HG03139 (cell line): ENCODE data around the gene GYG2.
A peak's percentile ranks its signal among the peaks of the same experiment; 100 is the strongest.
"Not testable (repeated sequence)": the region's sequence is repeated elsewhere in the genome, so short reads cannot be mapped to it uniquely, and the experiment has no call there.

Source experiments
- ATAC-seq: cut with Tn5 transposase; IDR thresholded peaks from one replicate; pipeline ENCODE4 v1.9.1; 2021; ENCODE audit not compliant: unreplicated experiment

Gene GYG2

DNA sequence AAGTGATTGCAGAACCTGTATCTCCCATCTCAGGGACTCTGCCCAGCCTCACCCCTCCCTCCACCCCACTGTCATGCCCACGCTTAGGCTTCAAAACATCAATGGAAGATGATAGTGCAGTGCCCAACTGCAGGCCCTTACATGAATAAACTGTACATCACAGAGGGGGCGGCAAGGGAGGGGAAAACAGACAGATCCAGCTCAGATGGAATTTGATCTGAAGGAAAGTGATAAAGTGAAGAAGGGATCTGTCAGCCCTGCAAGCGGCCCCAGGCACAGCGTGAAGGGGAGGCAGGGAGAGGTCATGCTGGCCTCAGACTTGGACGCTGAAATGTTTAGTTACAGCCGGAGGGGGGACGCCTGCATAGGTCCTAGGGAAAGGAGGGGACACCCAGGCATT, 38.5 kb downstream of the GYG2 start:
- no peak for ATAC-seq

DNA sequence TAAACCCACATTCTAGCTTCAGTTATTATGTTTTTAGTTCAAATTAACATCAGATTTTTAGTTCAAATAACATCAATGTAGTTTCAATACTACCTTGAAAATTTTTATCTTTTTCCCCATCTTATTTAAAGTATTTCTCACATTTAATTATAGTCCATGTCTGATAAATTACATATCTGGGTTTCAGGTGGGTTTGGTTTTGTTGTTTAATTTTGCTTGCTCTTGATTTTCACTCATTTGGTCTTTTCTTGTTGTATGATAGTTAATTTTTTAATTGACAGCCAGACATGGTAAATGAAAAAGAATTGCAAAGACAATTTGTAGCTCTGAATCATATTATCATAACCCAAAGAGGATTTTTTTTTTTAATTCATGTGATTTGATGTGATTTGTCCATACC, 41.9 kb downstream of the GYG2 start:
- ATAC-seq = no peak

DNA sequence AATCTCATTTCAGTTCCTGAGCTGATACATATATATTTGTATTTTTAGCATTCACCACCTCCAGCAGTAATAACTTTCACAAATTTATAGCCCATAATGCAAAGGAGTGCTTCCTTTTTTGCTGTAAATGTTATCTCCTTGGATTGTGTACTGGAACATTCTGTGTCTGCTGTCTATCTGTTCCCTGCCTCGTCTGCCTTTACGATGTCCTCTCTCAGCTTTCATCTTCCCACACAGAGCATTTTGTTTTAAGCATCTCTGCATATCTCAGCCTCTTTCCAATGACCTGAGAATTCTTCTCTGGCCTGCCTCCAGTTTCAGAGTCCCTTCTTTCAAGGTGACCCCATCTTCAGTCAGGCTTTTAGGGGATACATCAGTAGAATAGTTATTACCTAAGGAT, 43.1 kb downstream of the GYG2 start:
- no peak for ATAC-seq

DNA sequence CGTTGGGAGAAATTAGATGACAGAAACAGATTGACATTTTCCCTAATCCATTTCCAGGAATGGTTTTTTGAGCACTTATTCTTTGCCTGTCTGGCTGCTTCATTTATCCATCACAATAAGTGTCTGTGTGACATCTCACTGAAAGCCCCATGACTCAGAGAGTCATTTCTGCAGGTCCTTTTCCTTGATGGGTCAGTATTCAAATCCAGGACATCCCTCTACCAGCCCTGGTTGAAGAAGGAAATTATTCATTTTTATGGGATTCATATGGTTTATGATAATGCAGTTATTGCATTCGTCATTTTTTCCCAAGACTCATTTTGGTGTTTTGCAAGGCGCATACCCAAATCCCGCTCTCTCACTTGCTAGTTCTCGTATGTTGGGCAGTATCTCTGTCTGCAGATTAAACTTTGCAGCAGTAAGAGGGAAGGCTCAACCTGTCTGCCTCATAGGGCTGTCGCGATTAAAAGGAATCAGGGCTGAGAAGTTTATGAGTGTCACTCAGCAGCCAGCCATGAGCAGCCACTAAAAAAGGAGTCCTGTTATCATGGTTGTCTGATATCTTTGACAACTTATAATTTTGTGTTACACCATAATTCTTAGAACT, 44.0 kb downstream of the GYG2 start:
- ATAC-seq = no peak

DNA sequence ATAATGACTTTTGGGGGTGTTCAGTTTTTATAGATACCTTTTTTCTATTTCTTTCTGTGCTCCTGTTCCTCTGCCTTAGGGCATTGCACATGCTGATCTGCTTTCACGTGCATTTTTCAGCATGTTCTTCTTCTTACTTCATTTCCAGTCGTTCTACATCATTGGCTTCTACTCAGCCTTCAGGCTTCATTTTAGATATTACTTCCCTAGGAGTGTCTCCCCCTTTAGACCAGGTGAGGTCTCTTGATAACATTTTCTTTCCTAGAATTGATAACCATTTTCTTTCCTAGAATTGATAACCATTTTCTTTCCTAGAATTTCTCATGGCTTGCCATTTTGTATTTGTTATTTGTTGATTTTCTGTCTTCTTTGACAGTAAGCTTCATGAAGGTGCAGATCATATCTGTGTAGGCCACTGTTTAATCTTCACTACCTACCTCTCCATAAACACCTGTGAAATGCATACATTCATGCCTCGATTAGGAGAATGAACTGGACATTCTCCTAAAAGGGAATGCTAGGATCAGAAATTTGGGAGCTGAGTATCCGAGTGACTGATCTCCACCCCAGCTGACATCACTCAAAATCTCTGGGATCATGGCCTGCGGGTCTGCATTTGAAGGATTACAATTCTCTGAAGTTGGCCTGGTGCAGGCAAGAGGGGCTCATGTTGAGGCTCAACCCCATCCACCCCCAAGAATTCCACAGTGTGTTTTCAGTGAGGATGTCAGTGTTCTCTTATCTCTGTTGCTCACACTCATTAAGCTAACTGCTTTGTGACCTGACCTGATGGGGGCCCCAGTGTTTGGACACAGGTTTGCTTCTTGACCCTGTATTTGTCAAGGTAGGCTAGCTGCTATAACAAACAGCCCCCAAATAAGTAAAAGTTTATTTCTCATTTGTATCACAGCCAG, 45.7 kb downstream of the GYG2 start:
- ATAC-seq = no peak

DNA sequence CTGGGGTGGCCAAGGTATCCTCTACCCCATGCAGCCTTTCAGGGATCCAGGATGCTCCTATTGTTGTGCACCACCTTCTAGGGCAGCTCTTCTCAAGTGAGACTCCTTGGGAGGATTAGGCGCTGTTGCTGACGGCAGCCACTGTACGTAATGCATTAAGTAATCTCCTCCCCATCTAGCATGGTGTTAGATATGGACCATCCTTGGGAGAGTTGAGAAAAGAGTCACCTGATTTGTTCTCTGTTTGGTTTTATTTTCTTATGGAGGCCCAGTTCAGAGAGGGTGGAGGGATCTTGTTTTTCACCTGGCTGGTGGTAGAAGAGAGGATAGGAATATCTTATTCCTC, 46.4 kb downstream of the GYG2 start:
- no peak for ATAC-seq

DNA sequence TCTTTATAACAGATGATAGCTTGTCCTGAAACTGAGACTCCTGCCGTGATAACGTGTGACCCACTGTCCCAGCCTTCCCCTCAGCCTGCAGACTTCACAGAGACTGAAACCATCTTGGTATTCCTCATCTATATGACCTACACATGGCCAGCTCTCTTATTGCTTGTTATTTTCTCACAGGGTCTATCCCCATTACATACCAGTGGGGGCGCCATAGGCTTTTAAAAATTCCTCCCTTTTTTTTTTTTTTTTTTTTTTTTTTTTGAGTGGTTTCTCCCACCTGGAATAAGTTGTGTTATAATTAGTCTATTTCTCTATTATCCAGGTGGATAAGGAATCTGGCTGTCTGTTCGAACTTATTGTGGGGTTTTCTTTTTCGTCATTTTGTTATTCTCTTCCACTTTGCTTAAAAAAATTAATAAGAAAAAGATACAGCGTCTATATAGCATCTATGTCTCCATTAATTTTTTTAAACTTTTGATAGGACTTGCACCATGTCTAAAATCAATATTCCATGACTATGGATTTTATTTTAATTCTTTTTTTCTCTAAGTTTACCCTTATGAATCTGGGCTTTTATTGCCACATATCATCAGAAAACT, 47.2 kb downstream of the GYG2 start:
- ATAC-seq = no peak

DNA sequence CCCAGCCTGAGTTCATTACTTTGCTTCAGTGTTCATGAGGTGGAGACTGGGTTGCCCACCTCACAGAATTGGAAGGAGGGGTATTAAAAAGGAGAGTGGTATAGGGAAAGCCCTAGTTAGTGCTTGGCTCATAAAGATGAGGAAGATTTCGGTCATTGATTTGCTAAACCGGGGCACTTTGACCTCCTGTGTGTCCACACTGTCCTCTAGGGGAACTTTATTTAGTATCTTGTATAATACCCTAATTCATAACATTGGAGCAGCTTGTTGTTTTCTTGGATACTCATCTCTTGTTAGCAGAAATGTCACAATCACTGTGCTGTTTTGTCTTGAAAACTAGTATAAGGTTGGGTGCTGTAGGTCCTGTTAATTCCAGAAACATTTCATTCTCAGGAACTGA, 49.8 kb downstream of the GYG2 start:
- ATAC-seq = no peak

DNA sequence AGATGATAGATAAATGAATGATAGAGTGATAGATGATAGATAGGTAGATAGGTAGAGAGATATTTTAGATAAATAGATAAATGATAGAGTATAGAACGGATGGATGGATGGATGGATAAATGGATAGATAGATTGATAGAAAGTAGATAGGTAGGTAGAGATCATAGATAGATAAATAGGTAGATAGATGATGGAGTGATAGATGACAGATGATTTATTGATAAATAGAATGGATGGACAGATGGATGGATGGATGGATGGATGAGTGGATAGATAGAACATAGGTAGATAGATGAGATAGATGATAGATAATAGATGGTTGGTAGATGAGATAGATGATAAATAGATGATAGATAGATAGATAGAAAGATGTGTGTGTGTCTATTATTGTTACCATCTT, 50.9 kb downstream of the GYG2 start:
- ATAC-seq = no peak

DNA sequence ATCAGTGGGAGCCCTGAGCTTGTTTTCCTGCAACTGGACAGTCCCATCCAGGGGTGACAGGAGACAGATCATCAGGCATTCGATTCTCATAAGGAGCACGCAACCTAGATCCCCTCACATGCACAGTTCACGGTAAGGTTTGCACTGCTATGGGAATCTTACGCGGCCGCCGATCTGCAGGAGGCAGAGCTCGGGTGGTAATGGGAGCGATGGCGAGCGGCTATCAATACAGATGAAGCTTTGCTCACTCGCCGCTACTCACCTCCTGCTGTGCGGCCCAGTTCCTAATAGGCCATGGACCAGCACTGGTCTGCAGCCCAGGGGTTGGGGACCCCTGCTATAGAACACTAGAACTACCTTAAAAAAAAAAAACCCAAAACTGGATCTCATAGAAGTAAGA, 55.0 kb downstream of the GYG2 start:
- no peak for ATAC-seq

DNA sequence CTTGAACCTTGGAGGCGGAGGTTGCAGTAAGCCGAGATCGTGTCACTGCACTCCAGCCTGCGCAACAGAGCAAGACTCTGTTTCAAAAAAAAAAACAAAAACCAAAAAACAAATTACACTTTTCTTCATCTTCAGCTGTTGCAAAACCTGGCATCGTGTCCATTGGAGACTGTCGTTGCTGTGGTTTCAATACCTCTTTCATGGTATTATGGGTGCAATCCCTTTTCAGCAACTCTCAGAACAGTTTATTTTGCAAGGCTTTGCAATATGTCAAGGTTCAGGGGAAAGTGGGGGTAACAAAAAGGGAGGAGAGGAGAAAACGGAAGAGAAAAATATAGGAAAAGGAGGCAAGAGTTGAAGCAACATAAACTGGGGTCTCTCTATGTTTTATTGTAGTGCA, 59.6 kb downstream of the GYG2 start:
- no peak for ATAC-seq

DNA sequence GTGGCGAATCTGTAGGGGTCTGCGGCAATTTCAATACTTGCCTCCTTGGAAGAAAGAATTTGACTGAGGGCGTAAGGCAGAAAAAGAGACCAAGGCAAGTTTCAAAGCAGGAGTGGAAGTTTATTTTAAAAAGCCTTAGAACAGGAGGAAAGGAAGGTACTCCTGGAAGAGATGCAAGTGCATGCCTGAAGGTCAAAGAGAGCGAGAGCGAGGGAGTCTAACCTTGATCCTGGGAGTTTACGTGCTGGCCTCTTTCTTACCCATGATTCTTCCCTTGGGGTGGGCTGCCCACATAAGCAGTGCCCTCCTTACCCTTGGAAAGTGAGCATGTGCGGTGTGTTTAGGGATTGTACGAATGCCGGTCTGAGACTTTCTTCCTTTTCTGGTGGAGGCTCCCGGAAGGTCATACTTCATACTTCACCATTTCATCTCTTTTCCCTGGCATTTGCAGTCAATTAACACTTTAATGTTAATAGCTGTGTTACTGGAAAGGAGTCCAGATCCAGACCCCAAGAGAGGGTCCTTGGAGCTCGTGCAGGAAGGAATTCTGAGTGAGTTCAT, 60.4 kb downstream of the GYG2 start:
- ATAC-seq = no peak

DNA sequence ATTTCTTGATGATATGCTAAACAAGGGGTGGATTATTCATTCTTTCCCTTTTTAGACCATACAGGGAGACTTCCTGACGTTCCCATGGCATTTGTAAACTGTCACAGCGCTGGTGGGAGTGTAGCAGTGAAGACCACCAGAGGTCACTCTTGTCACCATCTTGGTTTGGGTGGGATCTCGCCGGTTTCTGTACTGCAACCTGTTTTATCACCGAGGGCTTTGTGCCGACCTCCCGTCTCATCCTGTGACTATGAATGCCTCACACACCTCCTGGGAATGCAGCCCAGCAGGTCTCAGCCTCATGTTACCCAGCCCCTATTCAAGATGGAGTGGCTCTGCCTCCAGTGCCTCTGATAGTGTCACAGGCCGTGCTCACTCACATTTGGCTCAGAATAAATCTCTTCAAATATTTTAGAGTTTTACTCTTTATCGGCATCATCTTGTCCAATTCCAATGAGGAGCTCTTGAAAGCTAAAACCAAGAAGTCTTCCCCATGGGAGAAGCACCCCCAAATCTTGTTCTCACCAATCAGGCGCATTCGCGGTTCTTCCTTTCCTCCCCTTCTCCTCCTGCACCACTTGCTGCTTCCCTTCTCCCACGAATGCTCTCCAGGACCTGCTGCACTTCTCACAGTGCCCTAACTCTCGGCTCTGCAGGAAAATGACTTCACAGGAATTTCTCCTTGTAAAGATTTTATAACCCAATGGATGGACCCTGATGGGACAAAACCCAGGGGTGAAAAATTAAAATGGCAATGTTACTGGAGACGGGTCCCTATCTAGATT, 61.2 kb downstream of the GYG2 start:
- not testable (repeated sequence) for ATAC-seq

DNA sequence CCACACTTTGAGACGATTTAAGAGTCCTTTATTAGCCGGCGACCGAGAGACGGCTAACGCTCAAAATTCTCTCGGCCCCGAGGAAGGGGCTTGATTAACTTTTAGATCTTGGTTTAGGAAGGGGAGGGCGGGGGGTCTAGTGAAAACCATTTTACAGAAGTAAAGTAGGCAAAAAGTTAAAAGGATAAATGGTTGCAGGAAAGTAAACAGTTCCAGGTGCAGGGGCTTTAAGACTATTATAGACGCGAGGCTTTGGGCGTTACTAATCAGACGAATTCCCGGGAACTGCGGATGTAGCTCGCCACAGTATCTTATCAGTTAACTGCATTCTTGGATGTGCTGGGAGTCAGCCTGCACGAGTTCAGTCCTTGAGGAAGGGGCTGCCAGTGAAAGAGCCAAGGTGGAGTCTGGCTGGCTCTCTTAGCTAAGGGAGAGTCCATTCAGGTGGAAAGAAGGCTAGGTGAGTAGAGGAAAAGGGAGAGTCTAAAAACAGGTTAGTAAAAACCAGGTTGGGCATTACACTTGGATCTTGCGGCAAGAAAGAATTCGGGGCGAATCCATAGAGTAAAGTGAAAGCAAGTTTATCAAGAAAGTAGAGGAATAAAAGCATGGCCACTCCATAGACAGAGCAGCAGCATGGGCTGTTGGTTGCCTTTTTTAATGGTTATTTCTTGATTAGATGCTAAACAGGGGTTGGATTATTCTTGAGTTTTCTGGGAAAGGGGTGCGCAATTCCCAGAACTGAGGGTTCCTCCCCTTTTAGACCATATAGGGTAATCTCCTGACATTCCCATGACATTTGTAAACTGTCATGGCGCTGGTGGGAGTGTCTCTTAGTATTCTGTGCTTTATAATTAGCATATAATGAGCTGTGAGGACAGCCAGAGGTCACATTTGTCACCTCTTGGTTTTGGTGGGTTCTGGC, 62.1 kb downstream of the GYG2 start:
- ATAC-seq = not testable (repeated sequence)

DNA sequence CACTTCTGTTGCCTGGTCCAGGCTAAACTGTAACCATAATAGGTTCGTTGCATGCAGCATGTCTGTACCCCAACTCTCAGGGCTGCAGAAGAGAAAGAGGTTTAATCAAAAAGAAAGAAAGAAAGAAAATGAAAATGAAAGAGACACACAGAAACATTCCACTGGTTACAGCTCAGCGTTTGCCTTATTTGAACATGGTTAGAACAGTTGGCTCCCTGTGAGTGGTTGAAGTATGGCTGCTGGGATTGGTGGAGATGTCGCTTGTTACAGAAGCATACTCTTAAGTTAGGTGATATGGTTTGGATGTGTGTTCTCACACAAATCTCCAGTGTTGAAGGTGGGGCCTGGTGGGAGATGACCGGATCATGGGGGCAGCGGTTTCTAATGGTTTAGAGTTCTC, 64.1 kb downstream of the GYG2 start:
- ATAC-seq = no peak

DNA sequence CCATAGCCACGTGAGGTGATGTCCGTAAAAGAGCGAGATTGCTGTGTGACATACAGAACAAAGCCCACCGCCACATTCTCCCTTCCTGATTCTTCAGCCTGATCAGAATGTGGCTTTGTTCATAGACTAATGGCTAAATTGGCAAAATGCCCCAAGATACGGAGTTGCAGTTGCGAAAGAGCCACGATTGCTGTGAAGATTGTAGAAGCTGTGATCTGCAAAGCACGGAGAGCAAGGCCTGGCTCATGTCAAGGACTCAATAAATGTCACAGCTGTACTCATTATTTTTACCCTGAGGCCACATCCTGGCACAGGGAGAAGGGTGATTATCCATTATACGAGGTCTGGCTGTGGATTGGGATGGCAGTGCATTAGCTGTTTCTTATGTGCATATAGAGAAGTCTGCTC, 66.2 kb downstream of the GYG2 start:
- ATAC-seq = no peak

DNA sequence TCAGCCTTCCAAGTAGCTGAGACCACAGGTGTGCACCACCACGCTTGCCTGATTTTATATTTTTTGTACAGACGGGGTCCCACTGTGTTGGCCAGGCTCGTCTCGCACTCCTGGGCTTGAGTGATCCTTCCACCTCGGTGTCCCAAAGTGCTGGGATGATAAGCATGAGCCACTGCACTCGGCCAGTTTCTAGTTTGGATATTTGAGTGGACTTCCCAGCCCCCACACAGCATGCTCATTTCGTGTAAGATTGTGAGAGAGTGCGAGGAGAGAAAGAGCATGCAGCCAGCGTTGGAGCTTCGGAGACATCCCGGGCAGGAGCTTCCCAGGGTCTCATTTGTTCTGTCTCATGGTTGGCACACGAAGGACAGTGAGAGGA, 68.6 kb downstream of the GYG2 start:
- ATAC-seq = no peak

DNA sequence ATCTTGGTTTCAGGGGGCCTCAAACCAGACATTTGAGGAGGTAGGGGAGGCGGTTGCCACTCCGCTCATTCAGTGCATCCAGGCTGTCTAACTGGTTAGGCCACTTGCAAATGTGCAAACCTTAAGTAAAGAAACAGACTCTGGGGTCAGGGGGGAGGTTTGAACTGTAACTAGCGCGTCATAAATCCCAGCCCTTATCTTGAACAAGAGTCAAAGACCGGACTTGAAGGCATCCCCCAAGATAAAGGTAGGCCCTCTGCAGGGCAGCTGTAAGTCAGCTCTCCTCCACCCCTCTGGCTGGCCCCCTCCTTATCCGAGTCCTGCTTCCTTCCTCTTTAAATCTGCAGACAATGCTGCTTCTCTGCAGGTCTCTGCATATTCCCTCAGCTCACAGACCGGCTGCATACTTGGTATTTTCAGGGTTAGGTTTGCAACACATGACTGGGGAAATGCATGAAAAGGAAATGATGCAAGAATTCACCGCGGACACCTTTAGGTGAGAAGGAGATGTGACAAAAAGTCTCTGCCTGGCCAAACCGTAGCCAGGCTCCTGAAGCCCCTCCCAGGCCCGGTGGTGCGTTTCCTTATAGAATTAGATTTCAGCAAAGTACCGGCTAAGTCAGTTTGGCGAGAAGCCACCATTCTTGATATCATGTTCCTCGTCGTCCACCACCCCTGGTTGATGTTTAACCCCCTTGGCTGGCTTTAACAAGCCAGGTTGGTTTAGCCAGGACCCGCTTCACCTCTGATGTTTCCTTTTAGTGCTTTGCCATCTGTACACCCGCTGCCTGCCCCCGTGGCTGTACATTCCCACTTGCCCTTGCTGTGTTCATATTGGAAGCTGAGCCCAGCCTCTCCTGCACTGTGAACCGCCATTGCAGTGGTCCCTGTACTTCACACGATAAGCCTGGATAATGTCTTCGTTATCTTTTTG, 69.2 kb downstream of the GYG2 start:
- ATAC-seq = peak; percentile 67

DNA sequence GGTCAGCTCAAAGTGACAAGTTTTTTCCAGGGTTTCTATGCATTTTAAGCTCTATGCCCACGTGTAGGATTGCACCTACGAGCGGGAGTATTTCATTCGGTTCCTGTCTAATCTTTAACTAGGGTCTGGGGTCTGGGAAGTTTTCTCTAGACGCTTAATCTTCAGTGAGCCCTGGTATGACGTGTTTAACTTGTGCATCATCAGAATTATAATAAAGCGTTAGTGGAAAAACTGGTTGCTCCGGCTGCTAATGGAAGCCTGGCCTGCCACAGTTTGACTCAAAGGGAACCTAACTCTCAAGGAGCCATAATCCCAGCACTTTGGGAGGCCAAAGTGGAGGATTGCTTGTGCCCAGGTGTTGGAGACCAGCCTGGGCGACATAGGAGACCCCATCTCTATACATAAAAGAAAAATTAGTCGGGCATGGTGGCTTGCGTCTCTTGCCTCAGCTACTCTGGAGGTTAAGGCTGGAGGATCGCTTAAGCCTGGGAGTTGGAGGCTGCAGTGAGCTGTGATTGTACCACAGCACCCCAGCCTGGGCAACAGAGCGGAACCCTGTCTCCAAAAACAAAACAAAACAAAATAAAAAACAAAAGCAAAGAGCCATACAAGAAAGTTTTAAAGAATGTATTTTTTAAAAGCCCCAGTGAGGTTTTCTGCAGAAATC, 70.2 kb downstream of the GYG2 start:
- ATAC-seq = no peak
